Fibroblast of pulmonary artery (primary cell): ENCODE data around the gene IFNLR1.

Source experiments
- DNase-seq: peaks from one replicate; pipeline ENCODE4 v3.0.0-alpha.2; 2010; ENCODE audit warnings: low read depth
- H3K4me3 ChIP-seq: replicated peaks from 2 replicates; pipeline ENCODE4 v1.5.1; 2011; ENCODE audit warnings: low read depth, mild to moderate bottlenecking, control low read depth, low read length, moderate library complexity
- CTCF ChIP-seq: IDR thresholded peaks from 2 replicates; pipeline ENCODE4 v1.5.1; 2011; ENCODE audit warnings: mild to moderate bottlenecking, control low read depth, low read length, inconsistent platforms; ENCODE audit errors: missing control alignments

Gene IFNLR1

GRCh38 chr1:24119859-24120756 is 67.0 kb downstream of the IFNLR1 start:
- no peak overlapping the region for H3K4me3 ChIP-seq
- DNase-seq = peak; percentile 80
- no peak for TF ChIP-seq CTCF

- no peak overlapping the region for H3K4me3 ChIP-seq
- no peak for DNase-seq
- TF ChIP-seq CTCF = no peak
These were observed 67.6 kb downstream of the IFNLR1 start for GRCh38 chr1:24119489-24119858.

GRCh38 chr1:24118410-24119242 is 68.5 kb downstream of the IFNLR1 start:
- TF ChIP-seq CTCF = no peak
- no peak overlapping the region for H3K4me3 ChIP-seq
- no peak for DNase-seq

- peak; percentile 23 for DNase-seq
- H3K4me3 ChIP-seq = no peak overlapping the region
These were observed 69.2 kb downstream of the IFNLR1 start for GRCh38 chr1:24117722-24118409.

GRCh38 chr1:24117132-24117531 is 70.0 kb downstream of the IFNLR1 start:
- H3K4me3 ChIP-seq = no peak overlapping the region
- TF ChIP-seq CTCF = no peak
- no peak for DNase-seq

More at GRCh38 chr1:24117722-24118409, 69.2 kb downstream of the IFNLR1 start:
- no peak for TF ChIP-seq CTCF

GRCh38 chr1:24114753-24115152 is 72.3 kb downstream of the IFNLR1 start:
- no peak overlapping the region for H3K4me3 ChIP-seq
- TF ChIP-seq CTCF = no peak
- no peak for DNase-seq
